HG02642 (cell line): Measurements from ENCODE around the gene SPRR2D.
"Not testable (repeated sequence)": the region's sequence is repeated elsewhere in the genome, so short reads cannot be mapped to it uniquely, and the experiment has no call there.

ENCODE experiments used
- ATAC-seq: cut with Tn5 transposase; IDR thresholded peaks from one replicate; pipeline ENCODE4 v1.9.1; 2021; ENCODE audit warnings: mild to moderate bottlenecking; ENCODE audit not compliant: unreplicated experiment, poor library complexity

The SPRR2D gene

GRCh38 chr1:153021829-153022228, 19.1 kb downstream of the SPRR2D start:
- ATAC-seq = not testable (repeated sequence)

GRCh38 chr1:153011235-153011758, 29.6 kb downstream of the SPRR2D start:
- ATAC-seq = not testable (repeated sequence)

- no peak for ATAC-seq
Measured at GRCh38 chr1:153001382-153001781, 39.5 kb downstream of the SPRR2D start, which contains the start of gene SPRR3. Gene SPRR3, plus strand, starts transcription at chr1:153001749. Its CDS starts 1,272 bp downstream, at chr1:153003021.

GRCh38 chr1:153000294-153000693, 40.6 kb downstream of the SPRR2D start:
- no peak for ATAC-seq

GRCh38 chr1:152999818-153000217, 41.1 kb downstream of the SPRR2D start:
- no peak for ATAC-seq

GRCh38 chr1:152998476-152998875, 42.4 kb downstream of the SPRR2D start:
- no peak for ATAC-seq

GRCh38 chr1:152997901-152998300, 43.0 kb downstream of the SPRR2D start:
- no peak for ATAC-seq

- no peak for ATAC-seq
Measured at GRCh38 chr1:152996633-152997400, 44.1 kb downstream of the SPRR2D start.

GRCh38 chr1:152995842-152996241, 45.1 kb downstream of the SPRR2D start:
- ATAC-seq = no peak

- ATAC-seq = no peak
Measured at GRCh38 chr1:152993186-152993585, 47.7 kb downstream of the SPRR2D start.
